ENCODE results near the gene GABRB3. TPM values are rescaled to one million over a fixed set of nuclear protein-coding genes. Genes with fewer than 3 reads are reported as not detected.

GABRB3 gene
- total RNA-seq, 1 donor from 2014 or later: 47.9 TPM

- Histone ChIP-seq H3K27ac (ENCODE audit: low read depth, low read length) (no peak overlapping the region), H3K4me2 (ENCODE audit: low read length) (no peak overlapping the region), H3K9me3 (ENCODE audit: insufficient read depth, low read depth, low read length) (no peaks in the 10 kb centered on the region), H4K20me1 (ENCODE audit: insufficient read depth, low read length) (no peaks in the 10 kb centered on the region), H3K36me3 (ENCODE audit: insufficient read depth, low read length) (no peaks in the 10 kb centered on the region), H3K4me1 (ENCODE audit: insufficient read depth, low read length) (no peaks in the 10 kb centered on the region), H3K9ac (ENCODE audit: low read length) (no peak overlapping the region), H3K27me3 (ENCODE audit: insufficient read depth, low read length) (no peaks in the 10 kb centered on the region), H2AFZ (ENCODE audit: low read depth, low read length) (no peak overlapping the region), H3K79me2 (ENCODE audit: insufficient read depth, low read length) (no peaks in the 10 kb centered on the region), H3K4me3 (ENCODE audit: insufficient read depth, low read depth, low read length) (no peak overlapping the region)
- Mint-ChIP-seq H3K27me3 (ENCODE audit: low read depth, unreplicated experiment) (no peaks in the 10 kb centered on the region), H3K4me3 (ENCODE audit: unreplicated experiment) (no peak overlapping the region), H3K27ac (ENCODE audit: unreplicated experiment) (no peak overlapping the region), H3K4me1 (ENCODE audit: low read depth, unreplicated experiment) (peaks cover 14% of the 10 kb centered on the region), H3K36me3 (ENCODE audit: low read depth, unreplicated experiment) (peaks cover 3% of the 10 kb centered on the region), H3K9me3 (ENCODE audit: unreplicated experiment) (no peaks in the 10 kb centered on the region)
- DNase-seq (ENCODE audit: low read depth) (no peak), FAIRE-seq (no peak)
- TF ChIP-seq CTCF (IDR thresholded peaks at IDR 0.05; ENCODE audit: insufficient read depth, low read depth, low read length): no peak
- no peak for TF ChIP-seq EZH2 (IDR thresholded peaks at IDR 0.05; ENCODE audit: insufficient read depth, low read length)
These were observed 201.5 kb downstream of the GABRB3 start for GRCh38 chr15:26571346-26571745.

GRCh38 chr15:26565542-26565941 is 207.3 kb downstream of the GABRB3 start:
- Histone ChIP-seq H3K4me3 (ENCODE audit: insufficient read depth, low read depth, low read length) (no peak overlapping the region), H3K9ac (ENCODE audit: low read length) (no peak overlapping the region), H3K27ac (ENCODE audit: low read depth, low read length) (no peak overlapping the region), H3K27me3 (ENCODE audit: insufficient read depth, low read length) (no peaks in the 10 kb centered on the region), H2AFZ (ENCODE audit: low read depth, low read length) (no peak overlapping the region), H3K4me2 (ENCODE audit: low read length) (no peak overlapping the region), H3K9me3 (ENCODE audit: insufficient read depth, low read depth, low read length) (no peaks in the 10 kb centered on the region), H4K20me1 (ENCODE audit: insufficient read depth, low read length) (no peaks in the 10 kb centered on the region), H3K79me2 (ENCODE audit: insufficient read depth, low read length) (no peaks in the 10 kb centered on the region), H3K36me3 (ENCODE audit: insufficient read depth, low read length) (no peaks in the 10 kb centered on the region), H3K4me1 (ENCODE audit: insufficient read depth, low read length) (no peaks in the 10 kb centered on the region)
- Mint-ChIP-seq H3K36me3 (ENCODE audit: low read depth, unreplicated experiment) (no peaks in the 10 kb centered on the region), H3K27ac (ENCODE audit: unreplicated experiment) (no peak overlapping the region), H3K4me1 (ENCODE audit: low read depth, unreplicated experiment) (peaks cover 11% of the 10 kb centered on the region), H3K9me3 (ENCODE audit: unreplicated experiment) (no peaks in the 10 kb centered on the region), H3K27me3 (ENCODE audit: low read depth, unreplicated experiment) (no peaks in the 10 kb centered on the region), H3K4me3 (ENCODE audit: unreplicated experiment) (no peak overlapping the region)
- DNase-seq (ENCODE audit: low read depth) (no peak), FAIRE-seq (no peak)
- TF ChIP-seq EZH2 (IDR thresholded peaks at IDR 0.05; ENCODE audit: insufficient read depth, low read length) (no peak), CTCF (IDR thresholded peaks at IDR 0.05; ENCODE audit: insufficient read depth, low read depth, low read length) (no peak)

- Histone ChIP-seq H3K27ac (ENCODE audit: low read depth, low read length) (no peak overlapping the region), H3K79me2 (ENCODE audit: insufficient read depth, low read length) (no peaks in the 10 kb centered on the region), H4K20me1 (ENCODE audit: insufficient read depth, low read length) (no peaks in the 10 kb centered on the region), H3K9me3 (ENCODE audit: insufficient read depth, low read depth, low read length) (no peaks in the 10 kb centered on the region), H3K4me1 (ENCODE audit: insufficient read depth, low read length) (no peaks in the 10 kb centered on the region), H3K27me3 (ENCODE audit: insufficient read depth, low read length) (no peaks in the 10 kb centered on the region), H2AFZ (ENCODE audit: low read depth, low read length) (no peak overlapping the region), H3K9ac (ENCODE audit: low read length) (no peak overlapping the region), H3K36me3 (ENCODE audit: insufficient read depth, low read length) (no peaks in the 10 kb centered on the region), H3K4me3 (ENCODE audit: insufficient read depth, low read depth, low read length) (no peak overlapping the region), H3K4me2 (ENCODE audit: low read length) (no peak overlapping the region)
- Mint-ChIP-seq H3K27me3 (ENCODE audit: low read depth, unreplicated experiment) (no peaks in the 10 kb centered on the region), H3K27ac (ENCODE audit: unreplicated experiment) (no peak overlapping the region), H3K4me3 (ENCODE audit: unreplicated experiment) (no peak overlapping the region), H3K36me3 (ENCODE audit: low read depth, unreplicated experiment) (peaks cover 6% of the 10 kb centered on the region), H3K4me1 (ENCODE audit: low read depth, unreplicated experiment) (peaks cover 11% of the 10 kb centered on the region), H3K9me3 (ENCODE audit: unreplicated experiment) (no peaks in the 10 kb centered on the region)
- DNase-seq (ENCODE audit: low read depth) (no peak), FAIRE-seq (no peak)
- TF ChIP-seq CTCF (IDR thresholded peaks at IDR 0.05; ENCODE audit: insufficient read depth, low read depth, low read length): no peak
- TF ChIP-seq EZH2 (IDR thresholded peaks at IDR 0.05; ENCODE audit: insufficient read depth, low read length): no peak
These were observed 208.5 kb downstream of the GABRB3 start for GRCh38 chr15:26564361-26564760.

Data from astrocyte (in vitro differentiated cells and primary cell).